HepG2 (cell line): Measurements from ENCODE around the gene LSM2. TPM values are rescaled to one million over a fixed set of nuclear protein-coding genes. Genes with fewer than 3 reads are reported as not detected.

ENCODE experiments used
- ISL2 ChIP-seq: sonication (generic); formaldehyde crosslinking; IDR thresholded peaks from 2 replicates; pipeline ENCODE4 v1.5.0; 2020; ENCODE audit warnings: missing genetic modification reagents
- RXRB ChIP-seq: IDR thresholded peaks from 2 replicates; pipeline ENCODE4 v1.6.1; 2016; ENCODE audit warnings: borderline replicate concordance, missing genetic modification reagents, missing compliant biosample characterization
- TGIF2 ChIP-seq: IDR thresholded peaks from 2 replicates; pipeline ENCODE4 v1.6.1; 2016; ENCODE audit warnings: control low read depth, missing compliant biosample characterization
- WIZ ChIP-seq: sonication (generic); formaldehyde crosslinking; IDR thresholded peaks from 2 replicates; pipeline ENCODE4 v1.5.1; 2020; ENCODE audit warnings: mild to moderate bottlenecking, missing genetic modification reagents
- ZBTB8A ChIP-seq: sonication (generic); formaldehyde crosslinking; IDR thresholded peaks from 2 replicates; pipeline ENCODE4 v1.4.0; 2020; ENCODE audit warnings: mild to moderate bottlenecking, low read depth, missing genetic modification reagents, borderline replicate concordance
- ZMYM2 ChIP-seq: sonication (generic); formaldehyde crosslinking; IDR thresholded peaks from 2 replicates; pipeline ENCODE4 v1.8.0; 2022; ENCODE audit warnings: mild to moderate bottlenecking, missing genetic modification reagents
- ZNF282 ChIP-seq: fragments of 450-650 bp; IDR thresholded peaks from 2 replicates; pipeline ENCODE4 v1.6.1; 2018; ENCODE audit not compliant: partially characterized antibody
- ZNF430 ChIP-seq: sonication (generic); formaldehyde crosslinking; IDR thresholded peaks from 2 replicates; pipeline ENCODE4 v1.9.0; 2021; ENCODE audit warnings: mild to moderate bottlenecking, missing genetic modification reagents
- ZNF432 ChIP-seq: sonication (generic); formaldehyde crosslinking; IDR thresholded peaks from 2 replicates; pipeline ENCODE4 v1.5.0; 2020; ENCODE audit warnings: missing genetic modification reagents, mild to moderate bottlenecking, borderline replicate concordance
- ZNF549 ChIP-seq: sonication (generic); formaldehyde crosslinking; IDR thresholded peaks from 2 replicates; pipeline ENCODE4 v1.5.0; 2020; ENCODE audit warnings: missing genetic modification reagents
- ZNF598 ChIP-seq: sonication (generic); formaldehyde crosslinking; IDR thresholded peaks from 2 replicates; pipeline ENCODE4 v1.5.1; 2020; ENCODE audit warnings: mild to moderate bottlenecking, missing genetic modification reagents, borderline replicate concordance
- ZNF614 ChIP-seq: IDR thresholded peaks from 2 replicates; pipeline ENCODE4 v1.6.1; 2018; ENCODE audit warnings: missing biosample characterization, missing genetic modification reagents, inconsistent platforms, borderline replicate concordance
- ZNF747 ChIP-seq: sonication (generic); formaldehyde crosslinking; IDR thresholded peaks from 2 replicates; pipeline ENCODE4 v1.8.1; 2023; ENCODE audit warnings: missing genetic modification reagents, mild to moderate bottlenecking, borderline replicate concordance
- ZNF776 ChIP-seq: sonication (generic); formaldehyde crosslinking; IDR thresholded peaks from 2 replicates; pipeline ENCODE4 v1.4.0; 2020; ENCODE audit warnings: mild to moderate bottlenecking, missing genetic modification reagents
- ZNF841 ChIP-seq: sonication (generic); formaldehyde crosslinking; IDR thresholded peaks from 2 replicates; pipeline ENCODE4 v1.8.1; 2023; ENCODE audit warnings: missing genetic modification reagents, borderline replicate concordance
- ZSCAN12 ChIP-seq: sonication (generic); formaldehyde crosslinking; IDR thresholded peaks from 2 replicates; pipeline ENCODE4 v1.9.0; 2021; ENCODE audit warnings: mild to moderate bottlenecking, missing genetic modification reagents
- polyA plus RNA-seq, 8 experiments: library from polyadenylated mRNA; depleted of rRNA in 3 of 8; stranded (reverse) in 7 of 8; unstranded in 1 of 8; fragments of >200 nt; fragmentation: Illumina TruSeq in 4 of 8; extraction: Trizol in 4 of 8; gene quantifications; 2 replicates each; pipeline versions ENCODE4 v1.2.1 to v1.2.3, GENCODE V29; 2011 to 2016; ENCODE audit warnings: low read depth in 4 of 8, missing spikeins in 1 of 8, mixed read lengths in 1 of 8; ENCODE audit not compliant: insufficient read depth in 1 of 8
- total RNA-seq, 5 experiments: library from RNA; depleted of rRNA; stranded (reverse); fragments of >200 nt; fragmentation: Illumina TruSeq; extraction: Trizol; gene quantifications; 2 replicates each; pipeline ENCODE4 v1.2.3, GENCODE V29; 2016; ENCODE audit warnings: low read depth in 1 of 5
- TF ChIP-seq, protein P1 (sequence below): sonication (generic); formaldehyde crosslinking; IDR thresholded peaks from 2 replicates; pipeline ENCODE4 v1.5.0; 2020; ENCODE audit warnings: missing genetic modification reagents
- TF ChIP-seq, protein P2 (sequence below): sonication (generic); formaldehyde crosslinking; IDR thresholded peaks from 2 replicates; pipeline ENCODE4 v1.5.0; 2020; ENCODE audit warnings: missing genetic modification reagents
- TF ChIP-seq, protein P3 (sequence below): sonication (generic); formaldehyde crosslinking; IDR thresholded peaks from 2 replicates; pipeline ENCODE4 v1.4.0; 2020; ENCODE audit warnings: missing genetic modification reagents, borderline replicate concordance
- TF ChIP-seq, protein P4 (sequence below): sonication (generic); formaldehyde crosslinking; IDR thresholded peaks from 2 replicates; pipeline ENCODE4 v1.8.1; 2023; ENCODE audit warnings: mild to moderate bottlenecking, missing genetic modification reagents
- TF ChIP-seq, protein P5 (sequence below): sonication (generic); formaldehyde crosslinking; IDR thresholded peaks from 2 replicates; pipeline ENCODE4 v1.8.1; 2022; ENCODE audit warnings: mild to moderate bottlenecking, missing genetic modification reagents

Gene LSM2
- total and polyA plus RNA-seq, 2 of the 13 experiments (the other 11 are each of a cell fraction or from before 2014, with no cell fraction given), result 69.4 to 90.5 TPM

DNA sequence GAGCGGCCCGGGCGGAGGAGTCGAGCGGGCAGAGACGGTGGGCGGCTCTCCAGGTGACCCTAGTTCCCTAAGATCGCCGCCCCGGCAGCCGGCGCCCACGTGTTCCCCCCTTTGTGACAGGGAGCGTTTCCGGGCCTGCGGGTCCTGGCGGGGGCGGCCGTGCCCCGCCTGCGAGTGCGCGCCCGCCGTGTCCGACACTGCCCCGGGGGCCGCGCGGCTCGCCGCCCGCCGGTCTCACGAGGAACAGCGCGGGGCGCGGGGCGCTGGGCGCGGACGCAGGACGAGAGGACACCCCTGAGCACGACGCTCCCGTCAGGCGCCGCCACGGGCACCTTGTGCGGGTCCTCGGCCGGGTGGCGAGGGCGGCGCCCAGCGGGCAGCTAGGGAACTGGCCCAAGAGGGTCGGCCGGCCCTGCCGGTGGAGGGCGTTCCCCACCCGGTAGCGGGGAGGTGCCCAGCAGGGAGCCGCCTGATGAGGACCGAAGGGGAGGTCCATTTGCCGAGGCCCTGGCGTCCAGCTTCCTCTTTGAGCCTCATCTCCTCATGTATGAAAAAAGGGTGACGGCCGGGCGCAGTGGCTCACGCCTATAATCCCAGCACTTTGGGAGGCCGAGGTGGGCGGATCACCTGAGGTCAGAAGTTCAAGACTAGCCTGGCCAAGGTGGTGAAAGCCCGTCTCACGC is 11.0 kb downstream of the LSM2 start, which contains the start of gene VARS1 (continued):
- TF ChIP-seq ZNF614 (CRISPR knock-in tag) (peak; percentile 54; the same call in 1 of the 2 replicates), ZNF776 (no peak), ZNF841 (CRISPR knock-in tag) (no peak), WIZ (CRISPR knock-in tag) (peak; percentile 81; the same call in 1 of the 2 replicates), ZMYM2 (CRISPR knock-in tag) (peak; percentile 93), ZNF432 (CRISPR knock-in tag) (no peak), ZNF598 (CRISPR knock-in tag) (peak; percentile 65; the same call in 1 of the 2 replicates), TGIF2 (peak; percentile 99), RXRB (CRISPR knock-in tag) (peak; percentile 29; the same call in 1 of the 2 replicates), ZBTB8A (CRISPR knock-in tag) (no peak), ZNF549 (CRISPR knock-in tag) (no peak), ISL2 (CRISPR knock-in tag) (peak; percentile 51; the same call in 1 of the 2 replicates), ZNF747 (CRISPR knock-in tag) (peak; percentile 87), ZNF430 (CRISPR knock-in tag) (peak; percentile 62; the same call in 1 of the 2 replicates), ZNF282 (no peak), ZSCAN12 (CRISPR knock-in tag) (no peak)
- TF ChIP-seq, protein P1, sequence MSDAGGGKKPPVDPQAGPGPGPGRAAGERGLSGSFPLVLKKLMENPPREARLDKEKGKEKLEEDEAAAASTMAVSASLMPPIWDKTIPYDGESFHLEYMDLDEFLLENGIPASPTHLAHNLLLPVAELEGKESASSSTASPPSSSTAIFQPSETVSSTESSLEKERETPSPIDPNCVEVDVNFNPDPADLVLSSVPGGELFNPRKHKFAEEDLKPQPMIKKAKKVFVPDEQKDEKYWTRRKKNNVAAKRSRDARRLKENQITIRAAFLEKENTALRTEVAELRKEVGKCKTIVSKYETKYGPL, result no peak; the same call in none of the 2 replicates
- TF ChIP-seq, protein P2, sequence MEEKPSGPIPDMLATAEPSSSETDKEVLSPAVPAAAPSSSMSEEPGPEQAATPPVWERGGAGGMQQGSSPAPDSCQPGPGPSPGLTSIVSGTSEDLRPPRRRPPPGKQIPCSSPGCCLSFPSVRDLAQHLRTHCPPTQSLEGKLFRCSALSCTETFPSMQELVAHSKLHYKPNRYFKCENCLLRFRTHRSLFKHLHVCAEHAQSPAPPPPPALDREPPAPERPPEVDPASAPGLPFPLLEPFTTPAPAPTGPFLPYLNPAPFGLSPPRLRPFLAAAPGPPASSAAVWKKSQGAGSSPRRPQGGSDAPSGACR, result peak; percentile 93
- TF ChIP-seq, protein P3, sequence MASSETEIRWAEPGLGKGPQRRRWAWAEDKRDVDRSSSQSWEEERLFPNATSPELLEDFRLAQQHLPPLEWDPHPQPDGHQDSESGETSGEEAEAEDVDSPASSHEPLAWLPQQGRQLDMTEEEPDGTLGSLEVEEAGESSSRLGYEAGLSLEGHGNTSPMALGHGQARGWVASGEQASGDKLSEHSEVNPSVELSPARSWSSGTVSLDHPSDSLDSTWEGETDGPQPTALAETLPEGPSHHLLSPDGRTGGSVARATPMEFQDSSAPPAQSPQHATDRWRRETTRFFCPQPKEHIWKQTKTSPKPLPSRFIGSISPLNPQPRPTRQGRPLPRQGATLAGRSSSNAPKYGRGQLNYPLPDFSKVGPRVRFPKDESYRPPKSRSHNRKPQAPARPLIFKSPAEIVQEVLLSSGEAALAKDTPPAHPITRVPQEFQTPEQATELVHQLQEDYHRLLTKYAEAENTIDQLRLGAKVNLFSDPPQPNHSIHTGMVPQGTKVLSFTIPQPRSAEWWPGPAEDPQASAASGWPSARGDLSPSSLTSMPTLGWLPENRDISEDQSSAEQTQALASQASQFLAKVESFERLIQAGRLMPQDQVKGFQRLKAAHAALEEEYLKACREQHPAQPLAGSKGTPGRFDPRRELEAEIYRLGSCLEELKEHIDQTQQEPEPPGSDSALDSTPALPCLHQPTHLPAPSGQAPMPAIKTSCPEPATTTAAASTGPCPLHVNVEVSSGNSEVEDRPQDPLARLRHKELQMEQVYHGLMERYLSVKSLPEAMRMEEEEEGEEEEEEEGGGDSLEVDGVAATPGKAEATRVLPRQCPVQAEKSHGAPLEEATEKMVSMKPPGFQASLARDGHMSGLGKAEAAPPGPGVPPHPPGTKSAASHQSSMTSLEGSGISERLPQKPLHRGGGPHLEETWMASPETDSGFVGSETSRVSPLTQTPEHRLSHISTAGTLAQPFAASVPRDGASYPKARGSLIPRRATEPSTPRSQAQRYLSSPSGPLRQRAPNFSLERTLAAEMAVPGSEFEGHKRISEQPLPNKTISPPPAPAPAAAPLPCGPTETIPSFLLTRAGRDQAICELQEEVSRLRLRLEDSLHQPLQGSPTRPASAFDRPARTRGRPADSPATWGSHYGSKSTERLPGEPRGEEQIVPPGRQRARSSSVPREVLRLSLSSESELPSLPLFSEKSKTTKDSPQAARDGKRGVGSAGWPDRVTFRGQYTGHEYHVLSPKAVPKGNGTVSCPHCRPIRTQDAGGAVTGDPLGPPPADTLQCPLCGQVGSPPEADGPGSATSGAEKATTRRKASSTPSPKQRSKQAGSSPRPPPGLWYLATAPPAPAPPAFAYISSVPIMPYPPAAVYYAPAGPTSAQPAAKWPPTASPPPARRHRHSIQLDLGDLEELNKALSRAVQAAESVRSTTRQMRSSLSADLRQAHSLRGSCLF, result no peak; the same call in 1 of the 2 replicates
- TF ChIP-seq, protein P4, sequence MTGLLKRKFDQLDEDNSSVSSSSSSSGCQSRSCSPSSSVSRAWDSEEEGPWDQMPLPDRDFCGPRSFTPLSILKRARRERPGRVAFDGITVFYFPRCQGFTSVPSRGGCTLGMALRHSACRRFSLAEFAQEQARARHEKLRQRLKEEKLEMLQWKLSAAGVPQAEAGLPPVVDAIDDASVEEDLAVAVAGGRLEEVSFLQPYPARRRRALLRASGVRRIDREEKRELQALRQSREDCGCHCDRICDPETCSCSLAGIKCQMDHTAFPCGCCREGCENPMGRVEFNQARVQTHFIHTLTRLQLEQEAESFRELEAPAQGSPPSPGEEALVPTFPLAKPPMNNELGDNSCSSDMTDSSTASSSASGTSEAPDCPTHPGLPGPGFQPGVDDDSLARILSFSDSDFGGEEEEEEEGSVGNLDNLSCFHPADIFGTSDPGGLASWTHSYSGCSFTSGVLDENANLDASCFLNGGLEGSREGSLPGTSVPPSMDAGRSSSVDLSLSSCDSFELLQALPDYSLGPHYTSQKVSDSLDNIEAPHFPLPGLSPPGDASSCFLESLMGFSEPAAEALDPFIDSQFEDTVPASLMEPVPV (CRISPR knock-in tag), result no peak; the same call in 1 of the 2 replicates
- TF ChIP-seq, protein P5, sequence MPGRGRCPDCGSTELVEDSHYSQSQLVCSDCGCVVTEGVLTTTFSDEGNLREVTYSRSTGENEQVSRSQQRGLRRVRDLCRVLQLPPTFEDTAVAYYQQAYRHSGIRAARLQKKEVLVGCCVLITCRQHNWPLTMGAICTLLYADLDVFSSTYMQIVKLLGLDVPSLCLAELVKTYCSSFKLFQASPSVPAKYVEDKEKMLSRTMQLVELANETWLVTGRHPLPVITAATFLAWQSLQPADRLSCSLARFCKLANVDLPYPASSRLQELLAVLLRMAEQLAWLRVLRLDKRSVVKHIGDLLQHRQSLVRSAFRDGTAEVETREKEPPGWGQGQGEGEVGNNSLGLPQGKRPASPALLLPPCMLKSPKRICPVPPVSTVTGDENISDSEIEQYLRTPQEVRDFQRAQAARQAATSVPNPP (CRISPR knock-in tag), result peak; percentile 43
